GM19328 (cell line): ENCODE results near the gene HDAC1.
"Not testable (repeated sequence)": the region's sequence is repeated elsewhere in the genome, so short reads cannot be mapped to it uniquely, and the experiment has no call there.

Source experiments
- ATAC-seq: cut with Tn5 transposase; IDR thresholded peaks from one replicate; pipeline ENCODE4 v1.9.1; 2021; ENCODE audit warnings: mild to moderate bottlenecking, moderate library complexity; ENCODE audit not compliant: unreplicated experiment

The HDAC1 gene

DNA sequence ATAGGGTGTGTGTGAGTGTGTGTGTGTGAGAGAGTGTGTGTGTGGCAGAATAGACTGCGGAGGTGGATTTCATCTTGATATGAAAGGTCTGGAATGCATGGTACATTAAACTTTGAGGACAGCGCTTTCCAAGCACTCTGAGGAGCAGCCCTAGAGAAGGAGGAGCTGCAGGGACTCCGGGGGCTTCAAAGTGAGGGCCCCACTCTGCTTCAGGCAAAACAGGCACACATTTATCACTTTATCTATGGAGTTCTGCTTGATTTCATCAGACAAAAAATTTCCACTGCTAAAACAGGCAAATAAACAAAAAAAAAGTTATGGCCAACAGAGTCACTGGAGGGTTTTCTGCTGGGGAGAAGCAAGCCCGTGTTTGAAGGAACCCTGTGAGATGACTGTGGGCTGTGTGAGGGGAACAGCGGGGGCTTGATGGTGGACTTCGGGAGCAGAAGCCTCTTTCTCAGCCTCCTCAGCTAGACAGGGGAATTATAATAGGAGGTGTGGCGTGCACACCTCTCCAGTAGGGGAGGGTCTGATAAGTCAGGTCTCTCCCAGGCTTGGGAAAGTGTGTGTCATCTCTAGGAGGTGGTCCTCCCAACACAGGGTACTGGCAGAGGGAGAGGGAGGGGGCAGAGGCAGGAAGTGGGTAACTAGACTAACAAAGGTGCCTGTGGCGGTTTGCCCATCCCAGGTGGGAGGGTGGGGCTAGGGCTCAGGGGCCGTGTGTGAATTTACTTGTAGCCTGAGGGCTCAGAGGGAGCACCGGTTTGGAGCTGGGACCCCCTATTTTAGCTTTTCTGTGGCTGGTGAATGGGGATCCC is 18.3 kb upstream of the HDAC1 start:
- ATAC-seq, result no peak

GRCh38 chr1:32274646-32275340 is 17.1 kb upstream of the HDAC1 start:
- no peak for ATAC-seq

DNA sequence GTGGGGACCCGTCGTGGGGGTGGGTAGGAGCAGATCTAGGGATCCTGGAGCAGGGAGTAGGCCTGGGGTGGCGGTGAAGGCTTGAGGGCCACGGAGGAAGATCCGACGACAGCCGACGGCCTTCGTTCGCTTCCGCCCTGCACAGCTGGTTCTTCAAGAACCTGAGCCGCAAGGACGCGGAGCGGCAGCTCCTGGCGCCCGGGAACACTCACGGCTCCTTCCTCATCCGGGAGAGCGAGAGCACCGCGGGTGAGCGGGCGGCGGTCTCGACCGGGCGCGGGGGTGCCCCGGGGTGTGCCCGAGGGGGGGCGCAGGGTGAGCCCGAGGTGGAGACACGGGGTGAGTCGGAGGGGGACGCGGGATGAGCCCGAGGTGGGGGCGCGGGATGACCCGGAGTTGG is 16.5 kb upstream of the HDAC1 start:
- no peak for ATAC-seq

DNA sequence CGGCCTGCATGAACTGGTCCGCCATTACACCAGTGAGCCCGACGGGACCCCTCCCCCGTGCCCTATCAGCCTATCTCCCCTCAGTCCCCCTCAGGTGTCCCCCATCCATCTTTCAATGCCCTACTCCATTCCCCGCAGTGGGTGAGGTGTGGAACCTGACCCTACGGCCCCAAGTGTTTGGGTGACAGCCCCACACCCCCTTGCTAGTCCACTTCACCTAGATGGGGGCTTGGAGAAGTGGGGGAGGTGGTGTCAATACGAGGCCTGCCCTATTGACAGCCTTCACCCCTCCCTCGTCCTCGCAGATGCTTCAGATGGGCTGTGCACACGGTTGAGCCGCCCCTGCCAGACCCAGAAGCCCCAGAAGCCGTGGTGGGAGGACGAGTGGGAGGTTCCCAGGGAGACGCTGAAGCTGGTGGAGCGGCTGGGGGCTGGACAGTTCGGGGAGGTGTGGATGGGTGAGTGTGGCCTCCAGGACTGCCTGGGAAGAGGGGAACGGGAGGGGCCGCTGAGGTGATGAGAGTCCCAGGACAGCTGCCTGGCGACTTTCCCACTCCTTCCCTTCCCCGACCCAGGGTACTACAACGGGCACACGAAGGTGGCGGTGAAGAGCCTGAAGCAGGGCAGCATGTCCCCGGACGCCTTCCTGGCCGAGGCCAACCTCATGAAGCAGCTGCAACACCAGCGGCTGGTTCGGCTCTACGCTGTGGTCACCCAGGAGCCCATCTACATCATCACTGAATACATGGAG is 15.7 kb upstream of the HDAC1 start:
- no peak for ATAC-seq

- not testable (repeated sequence) for ATAC-seq
These were observed 7.1 kb upstream of the HDAC1 start for GRCh38 chr1:32284777-32285176.

GRCh38 chr1:32285658-32286057 is 6.2 kb upstream of the HDAC1 start:
- ATAC-seq, result no peak

DNA sequence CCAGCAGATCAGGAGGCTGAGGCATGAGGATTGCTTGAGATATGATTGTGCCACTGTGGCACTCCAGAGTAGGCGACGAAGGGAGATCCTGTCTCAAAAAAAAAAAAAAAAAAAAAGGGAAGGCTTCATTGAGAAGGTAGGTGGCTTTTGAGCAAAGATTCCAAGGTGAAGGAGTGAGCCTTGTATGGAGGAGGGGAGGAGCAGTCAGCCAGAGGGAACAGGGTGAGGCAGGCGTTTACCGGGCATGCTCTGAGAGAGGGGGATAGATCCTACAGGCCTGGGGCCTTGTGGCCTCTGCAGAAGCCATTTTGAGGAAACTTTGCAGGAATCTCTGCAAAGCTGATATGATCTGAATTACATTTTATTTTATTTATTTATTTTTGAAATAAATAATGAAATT is 5.1 kb upstream of the HDAC1 start:
- no peak for ATAC-seq

GRCh38 chr1:32289256-32289655 is 2.6 kb upstream of the HDAC1 start:
- no peak for ATAC-seq

DNA sequence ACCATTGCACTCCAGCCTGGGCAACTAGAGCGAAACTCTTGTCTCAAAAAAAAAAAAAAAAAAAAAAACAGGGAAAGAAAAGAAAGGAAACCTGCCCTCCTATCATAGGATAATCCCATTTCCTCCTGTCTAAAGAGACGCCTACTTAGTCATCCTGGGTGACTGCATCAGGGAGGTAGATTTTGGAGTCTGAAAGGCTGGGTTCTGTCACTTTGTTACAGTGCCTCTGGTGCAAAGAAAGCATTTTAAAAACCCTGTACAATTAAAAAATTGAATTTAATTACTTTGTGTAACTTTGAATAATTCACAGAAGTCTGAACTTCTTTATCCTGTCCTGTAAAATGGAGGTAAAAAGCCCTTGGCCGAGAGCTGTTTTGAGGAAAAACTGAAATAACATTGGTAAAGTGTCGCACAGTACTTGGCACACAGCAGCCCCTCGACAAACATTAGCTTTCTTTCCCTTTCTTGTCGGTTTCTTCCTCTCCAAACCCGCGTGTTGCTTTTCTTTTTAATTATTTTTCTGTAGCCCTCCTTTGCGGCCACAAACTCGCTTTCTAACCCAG is 657 bp upstream of the HDAC1 start:
- ATAC-seq, result no peak

DNA sequence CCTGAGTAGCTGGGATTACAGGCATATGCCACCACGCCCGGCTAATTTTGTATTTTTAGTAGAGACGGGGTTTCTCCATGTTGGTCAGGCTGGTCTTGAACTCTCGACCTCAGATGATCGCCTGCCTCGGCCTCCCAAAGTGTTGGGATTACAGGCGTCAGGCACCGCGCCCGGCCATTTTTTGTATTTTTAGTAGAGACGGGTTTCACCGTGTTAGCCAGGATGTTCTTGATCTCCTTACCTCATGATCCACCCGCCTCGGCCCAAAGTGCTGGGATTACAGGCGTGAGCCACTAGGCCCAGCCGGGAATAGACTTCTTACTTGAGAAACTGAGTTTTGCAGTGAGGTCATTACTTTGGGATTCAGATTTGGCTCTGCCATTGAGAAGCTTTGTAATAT is 6.3 kb downstream of the HDAC1 start:
- not testable (repeated sequence) for ATAC-seq

DNA sequence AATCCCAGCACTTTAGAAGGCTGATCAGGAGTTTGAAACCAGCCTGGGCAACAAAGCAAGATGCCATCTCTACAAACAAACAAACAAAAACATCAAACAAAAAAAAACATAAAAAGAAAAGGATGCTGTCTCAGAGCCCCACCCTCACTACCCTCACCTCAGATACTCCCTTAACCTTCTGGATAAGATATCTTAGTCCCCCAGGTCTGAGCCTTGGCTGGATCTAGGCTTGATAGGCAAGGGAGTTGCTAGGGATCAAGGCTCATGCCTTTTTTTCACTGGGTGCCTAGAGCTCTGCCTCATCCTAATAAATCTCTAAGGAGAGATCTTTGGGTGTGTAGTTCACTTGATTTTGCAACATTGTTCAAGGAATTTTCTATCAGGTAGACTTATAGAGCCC is 7.4 kb downstream of the HDAC1 start:
- ATAC-seq, result no peak

- no peak for ATAC-seq
These were observed 11.5 kb downstream of the HDAC1 start for GRCh38 chr1:32303358-32303757.

DNA sequence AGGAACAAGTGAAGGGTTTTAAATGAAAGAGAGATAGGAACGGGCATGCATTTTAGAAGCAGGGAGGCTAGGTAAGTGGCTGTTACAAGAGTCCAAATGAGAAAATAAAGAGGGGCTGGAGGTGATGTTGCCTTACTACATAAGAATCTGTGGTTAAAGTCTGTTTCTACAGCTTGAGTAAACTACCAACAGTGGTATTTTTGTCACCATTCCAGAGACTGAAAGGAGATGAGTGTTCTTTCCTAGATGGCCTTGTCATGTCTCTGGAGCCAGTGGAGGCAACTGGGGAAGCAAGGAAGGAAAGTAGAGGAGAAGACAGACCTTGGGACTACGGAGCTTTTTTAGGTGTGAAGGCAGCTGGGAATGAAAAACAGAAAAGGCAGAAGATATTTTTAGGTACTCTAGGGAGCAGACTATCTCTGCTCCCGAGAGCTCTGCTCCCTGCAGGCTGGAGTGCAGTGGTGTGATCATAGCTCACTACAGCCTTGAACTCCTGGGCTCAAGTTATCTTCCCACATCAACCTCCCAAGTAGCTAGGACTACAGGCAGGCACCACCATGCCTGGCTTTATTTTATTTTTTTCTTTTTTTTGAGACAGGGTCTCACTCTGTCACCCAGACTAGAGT is 12.2 kb downstream of the HDAC1 start:
- ATAC-seq, result no peak

- ATAC-seq, result no peak
These were observed 13.4 kb downstream of the HDAC1 start for GRCh38 chr1:32305310-32305709.

DNA sequence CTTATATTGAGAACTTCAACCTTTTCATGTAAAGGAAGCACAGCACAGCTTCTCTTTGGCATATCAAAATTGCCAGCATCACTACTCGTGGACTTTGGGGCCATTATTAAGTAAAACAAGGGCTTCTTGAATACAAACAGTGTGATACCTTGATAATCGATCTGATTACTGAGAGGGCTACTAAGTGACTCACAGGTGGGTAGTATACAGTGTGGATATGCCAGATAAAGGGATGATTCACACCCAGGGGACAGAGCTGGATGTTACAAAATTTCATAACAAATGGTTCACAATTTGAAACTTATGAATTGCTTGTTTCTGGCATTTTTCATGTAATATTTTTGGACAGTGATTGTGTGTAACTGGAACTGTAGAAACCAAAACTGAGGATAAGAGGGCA is 15.4 kb downstream of the HDAC1 start:
- no peak for ATAC-seq

- ATAC-seq, result no peak
These were observed 18.1 kb downstream of the HDAC1 start for GRCh38 chr1:32309960-32310359.

- ATAC-seq, result no peak
These were observed 20.0 kb downstream of the HDAC1 start for GRCh38 chr1:32311709-32312393.

- no peak for ATAC-seq
These were observed 25.0 kb downstream of the HDAC1 start for GRCh38 chr1:32316903-32317277.

DNA sequence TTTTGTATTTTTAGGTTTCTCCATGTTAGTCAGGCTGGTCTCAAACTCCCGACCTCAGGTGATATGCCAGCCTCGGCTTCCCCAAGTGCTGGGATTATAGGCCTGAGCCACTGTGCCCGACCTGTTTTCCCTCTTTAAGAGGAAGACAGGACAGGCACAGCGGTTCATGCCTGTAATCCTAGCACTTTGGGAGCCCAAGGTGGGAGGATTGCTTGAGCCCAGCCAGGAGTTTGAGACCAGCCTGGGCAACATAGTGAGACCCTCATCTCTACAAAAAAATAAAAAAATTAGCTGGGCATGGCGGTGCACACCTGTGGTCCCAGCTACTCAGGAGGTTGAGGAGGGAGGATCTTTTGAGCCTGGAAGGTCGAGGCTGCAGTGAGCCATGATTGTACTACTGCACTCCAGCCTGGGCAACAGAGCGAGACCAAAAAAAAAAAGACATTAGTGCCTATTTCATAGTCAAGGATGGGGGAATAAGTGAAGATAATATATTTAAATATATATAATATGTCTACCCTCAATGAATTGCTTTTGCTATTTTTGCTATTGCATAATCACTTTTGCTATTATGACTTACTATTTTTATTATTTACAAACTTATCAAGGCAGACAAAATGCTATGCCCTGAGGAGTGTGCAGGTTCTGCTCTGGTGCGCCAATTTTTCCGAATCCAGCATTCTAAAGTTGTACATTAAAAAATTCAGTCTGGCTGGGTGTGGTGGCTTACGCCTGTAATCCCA is 26.4 kb downstream of the HDAC1 start:
- ATAC-seq, result no peak
